H7 (cell line): ENCODE measurements around the gene MYCBP. TPM values are rescaled to one million over a fixed set of nuclear protein-coding genes. Genes with fewer than 3 reads are reported as not detected.

Source experiments
- DNase-seq: peaks from one replicate; pipeline ENCODE4 v3.0.0; 2012
- H3K27me3 ChIP-seq: 2 replicates; pipeline ENCODE4 v1.6.0; 2011; ENCODE audit warnings: mild to moderate bottlenecking, low read length; ENCODE audit not compliant: control insufficient read depth, insufficient read depth
- H3K36me3 ChIP-seq: replicated peaks from 2 replicates; pipeline ENCODE4 v1.5.1; 2011; ENCODE audit warnings: low read length; ENCODE audit not compliant: control insufficient read depth, insufficient read depth
- H3K4me3 ChIP-seq: 2 replicates; pipeline ENCODE4 v1.5.1; 2011; ENCODE audit warnings: low read depth, mild to moderate bottlenecking, control low read depth, low read length, moderate library complexity; ENCODE audit not compliant: insufficient read depth
- total RNA-seq: library from RNA; depleted of rRNA; stranded (reverse); fragments of >200 nt; shearing (Covaris generic); gene quantifications from 2 replicates; pipeline ENCODE4 v1.2.3, GENCODE V29; 2014

MYCBP gene
- total RNA-seq, 1 experiment from 2014 or later: 43.1 TPM

DNA sequence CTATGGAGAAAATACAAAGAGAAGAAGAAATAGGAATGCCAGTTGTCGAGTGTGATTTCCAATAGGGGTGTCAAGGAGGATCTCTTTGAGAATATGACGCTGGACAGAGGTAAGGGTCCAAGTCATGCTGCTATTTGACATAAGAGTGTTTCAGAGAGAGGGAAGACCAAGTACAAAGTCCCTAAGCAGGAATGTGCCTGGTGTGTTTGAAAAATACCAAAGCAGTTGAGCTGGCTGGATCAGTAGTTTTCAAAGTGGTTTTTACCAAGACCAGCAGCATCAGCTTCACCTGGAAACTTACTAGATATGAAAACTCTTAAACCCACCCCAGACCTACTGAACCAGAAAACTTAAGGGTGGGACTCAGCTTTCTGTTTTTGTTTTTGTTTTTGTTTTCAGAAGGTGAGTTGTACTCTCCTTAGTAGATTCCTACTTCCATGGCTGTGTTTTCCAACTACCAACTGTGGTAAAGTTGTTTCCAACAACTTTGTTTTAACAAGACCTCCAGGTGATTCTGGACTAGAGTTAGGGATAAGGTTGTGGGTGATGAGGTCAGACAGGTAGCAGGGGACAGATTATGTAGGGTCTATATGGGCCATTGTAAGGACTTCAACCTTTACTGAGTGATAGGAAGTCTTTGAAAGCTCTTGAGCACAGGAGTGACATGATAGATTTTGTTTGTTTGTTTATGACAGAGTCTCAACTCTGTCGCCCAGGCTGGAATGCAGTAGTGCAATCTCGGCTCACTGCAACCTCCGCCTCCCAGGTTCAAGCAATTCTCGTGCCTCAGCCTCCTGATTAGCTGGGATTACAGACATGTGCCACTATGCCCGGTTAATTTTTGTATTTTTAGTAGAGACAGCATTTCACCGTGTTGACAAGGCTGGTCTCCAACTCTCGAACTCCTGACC lies 15.5 kb upstream of the MYCBP start:
- Histone ChIP-seq H3K4me3 (no peak overlapping the region), H3K27me3 (peaks cover 1% of the 10 kb centered on the region; the same call in 1 of the 2 replicates), H3K36me3 (no peaks in the 10 kb centered on the region)
- no peak for DNase-seq

DNA sequence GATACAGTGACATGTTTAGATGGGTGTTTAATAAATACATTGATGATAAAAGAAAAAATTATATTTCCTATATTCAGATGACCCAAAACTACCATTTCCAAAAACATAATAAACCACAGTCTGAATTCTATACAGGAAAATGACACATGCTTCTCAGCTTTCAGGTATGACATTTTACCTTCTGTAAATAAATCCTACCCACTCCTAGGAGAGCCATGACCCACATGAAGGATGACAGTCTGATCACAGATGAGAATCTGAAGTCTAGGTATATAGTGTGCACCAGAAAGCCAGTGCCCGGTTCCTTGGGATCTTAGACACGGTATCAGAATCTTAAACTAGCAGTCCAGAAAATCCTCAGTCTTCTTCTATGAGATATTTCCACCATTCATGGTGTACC lies 11.9 kb upstream of the MYCBP start:
- no peaks in the 10 kb centered on the region for H3K36me3 ChIP-seq
- H3K27me3 ChIP-seq: peaks cover 1% of the 10 kb centered on the region; the same call in 1 of the 2 replicates
- no peak overlapping the region for H3K4me3 ChIP-seq
- DNase-seq: no peak

DNA sequence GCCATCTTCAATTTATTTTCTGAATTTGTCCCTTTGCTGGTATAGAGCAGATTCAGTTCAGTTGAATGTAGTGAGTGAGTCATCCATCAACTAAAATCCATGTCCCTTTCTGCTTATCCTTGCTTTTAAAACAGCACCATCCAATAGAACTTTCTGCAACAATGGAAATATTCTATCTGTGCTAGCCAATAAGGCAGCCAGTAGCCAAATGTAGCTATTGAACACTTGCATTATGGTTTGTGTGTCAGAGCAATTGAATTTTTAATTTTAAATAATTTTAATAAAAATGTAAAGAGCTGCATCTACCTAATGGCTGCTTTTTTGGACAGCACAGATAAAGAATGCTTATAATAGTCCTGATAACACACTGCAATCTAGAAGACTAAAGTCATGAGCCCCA lies 8.3 kb upstream of the MYCBP start, which contains the start of gene GJA9:
Gene GJA9, minus strand, starts transcription at position 101 of the 400 bp plus-strand sequence. CDS start 5,489 bp downstream, outside the sequence.
- no peak for DNase-seq
- no peak within 1 kb of the TSS for H3K4me3 ChIP-seq
- no peaks in the 10 kb centered on the region for H3K36me3 ChIP-seq
- no peaks in the 10 kb centered on the region; the same call in 1 of the 2 replicates for H3K27me3 ChIP-seq

DNA sequence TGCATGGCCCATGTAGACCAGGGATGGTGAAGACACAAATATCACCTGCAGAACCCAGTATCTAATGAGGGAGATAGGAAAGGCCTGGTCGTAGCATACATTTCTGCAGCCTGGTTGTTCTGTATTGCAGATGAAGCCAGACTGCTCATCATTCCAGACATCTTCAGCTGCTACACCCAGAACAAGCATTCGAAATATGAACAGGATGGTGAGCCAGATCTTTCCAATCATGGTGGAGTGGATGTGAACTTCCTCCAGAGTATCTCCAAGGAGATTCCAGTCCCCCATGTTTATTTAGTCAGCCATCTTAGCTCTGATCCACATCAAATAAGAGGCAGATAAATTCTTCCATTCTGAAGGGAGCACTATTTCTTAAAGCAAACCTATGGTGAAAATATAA lies 2.7 kb upstream of the MYCBP start:
- Histone ChIP-seq H3K4me3 (no peak overlapping the region), H3K36me3 (no peaks in the 10 kb centered on the region), H3K27me3 (no peaks in the 10 kb centered on the region)
- DNase-seq: no peak

DNA sequence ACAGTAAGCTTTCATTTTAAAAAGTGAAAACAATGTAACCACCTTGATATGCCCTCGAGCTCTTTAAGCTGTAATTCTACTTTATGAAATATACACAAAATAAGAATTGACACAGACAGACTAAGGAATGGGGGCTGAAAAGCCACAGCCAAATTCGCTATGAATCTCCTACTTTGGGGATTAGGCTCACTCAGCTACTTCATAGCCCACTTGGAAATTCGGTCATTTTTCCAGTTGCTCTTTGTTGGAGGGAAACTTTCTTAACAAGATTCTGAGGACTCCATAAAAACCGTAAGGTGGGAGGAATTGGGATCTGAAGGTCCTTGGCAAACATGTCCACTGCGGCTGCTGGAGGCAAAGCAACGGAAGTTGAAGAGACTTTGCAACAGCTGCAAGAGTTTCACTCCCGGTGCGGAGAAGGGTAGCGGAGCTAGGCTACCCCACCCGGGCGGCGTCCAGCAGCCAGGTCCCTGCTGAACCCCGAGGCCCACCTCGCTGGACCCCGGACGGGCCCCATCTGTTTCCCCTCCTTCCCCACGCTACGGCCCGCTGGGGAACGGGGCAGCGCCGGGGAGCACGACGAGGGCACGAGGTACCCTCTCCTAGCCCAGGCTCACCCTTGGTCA lies 634 bp downstream of the MYCBP start:
- peak overlapping the region; percentile 93 for H3K4me3 ChIP-seq
- H3K27me3 ChIP-seq: no peaks in the 10 kb centered on the region
- no peaks in the 10 kb centered on the region for H3K36me3 ChIP-seq
- DNase-seq: no peak

DNA sequence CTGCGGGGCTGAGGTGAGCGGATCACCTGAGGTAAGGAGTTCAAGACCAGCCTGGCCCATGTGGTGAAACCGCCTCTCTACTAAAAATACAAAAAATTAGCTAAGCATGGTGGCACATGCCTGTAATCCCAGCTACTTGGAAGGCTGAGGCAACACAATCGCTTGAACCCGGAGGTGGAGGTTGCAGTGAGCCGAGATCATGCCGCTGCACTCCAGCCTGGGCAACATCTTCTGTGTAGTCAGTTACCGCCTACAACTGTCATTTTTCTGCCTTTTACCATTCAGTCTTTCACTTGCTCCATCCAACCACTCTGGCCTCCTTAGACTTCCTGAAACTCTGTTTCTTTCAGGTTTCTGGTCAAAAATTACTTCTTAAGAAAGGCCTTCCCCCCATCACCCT lies 2.2 kb downstream of the MYCBP start:
- no peak for DNase-seq
- Histone ChIP-seq H3K4me3 (no peak overlapping the region), H3K36me3 (no peaks in the 10 kb centered on the region), H3K27me3 (no peaks in the 10 kb centered on the region)

DNA sequence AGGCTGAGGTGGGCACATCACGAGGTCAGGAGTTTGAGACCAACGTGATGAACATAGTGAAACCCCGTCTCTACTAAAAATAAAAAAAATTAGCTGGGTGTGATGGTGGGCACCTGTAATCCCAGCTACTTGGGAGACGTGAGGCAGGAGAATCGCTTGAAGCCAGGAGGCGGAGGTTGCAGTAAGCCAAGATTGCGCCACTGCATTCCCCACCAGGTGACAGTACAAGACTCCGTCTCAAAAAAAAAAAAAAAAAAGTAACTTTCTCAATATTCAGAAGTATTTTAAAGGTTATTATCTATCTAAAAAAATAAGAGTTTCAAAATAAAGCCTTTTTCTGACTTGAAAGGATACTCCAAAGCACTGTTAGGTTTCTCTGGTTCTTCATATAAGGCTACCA lies 5.9 kb downstream of the MYCBP start:
- peaks cover 5% of the 10 kb centered on the region; the same call in 1 of the 2 replicates for H3K36me3 ChIP-seq
- DNase-seq: no peak
- H3K4me3 ChIP-seq: no peak overlapping the region
- no peaks in the 10 kb centered on the region for H3K27me3 ChIP-seq

DNA sequence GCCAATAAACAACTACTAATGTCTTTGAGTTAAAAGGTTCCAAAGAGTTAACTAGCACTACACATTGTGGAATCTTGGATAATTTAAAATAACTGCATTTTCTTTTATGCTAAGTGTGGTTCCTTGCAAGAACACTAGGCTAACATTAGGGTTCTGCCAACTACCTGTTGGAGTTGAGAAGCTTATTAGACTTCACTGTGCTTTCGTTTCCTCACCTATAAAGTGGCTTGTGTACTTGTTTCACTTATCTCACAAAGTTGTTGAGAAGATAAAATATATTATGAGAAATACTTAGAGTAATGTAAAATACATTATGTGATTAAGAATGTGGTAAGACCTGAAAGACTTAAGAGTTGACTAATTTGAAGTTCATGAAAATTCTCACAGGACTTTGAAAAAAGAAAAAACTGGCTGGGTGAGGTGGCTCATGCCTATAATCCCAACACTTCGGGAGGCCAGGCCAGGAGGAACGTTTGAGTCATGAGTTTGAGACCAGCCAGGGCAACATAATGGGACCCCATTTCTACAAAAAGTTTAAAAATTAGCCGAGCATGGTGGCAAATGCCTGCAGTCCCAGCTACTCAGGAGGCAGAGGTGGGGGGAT lies 7.9 kb downstream of the MYCBP start:
- Histone ChIP-seq H3K27me3 (no peaks in the 10 kb centered on the region), H3K36me3 (peaks cover 5% of the 10 kb centered on the region; the same call in 1 of the 2 replicates), H3K4me3 (no peak overlapping the region)
- no peak for DNase-seq

DNA sequence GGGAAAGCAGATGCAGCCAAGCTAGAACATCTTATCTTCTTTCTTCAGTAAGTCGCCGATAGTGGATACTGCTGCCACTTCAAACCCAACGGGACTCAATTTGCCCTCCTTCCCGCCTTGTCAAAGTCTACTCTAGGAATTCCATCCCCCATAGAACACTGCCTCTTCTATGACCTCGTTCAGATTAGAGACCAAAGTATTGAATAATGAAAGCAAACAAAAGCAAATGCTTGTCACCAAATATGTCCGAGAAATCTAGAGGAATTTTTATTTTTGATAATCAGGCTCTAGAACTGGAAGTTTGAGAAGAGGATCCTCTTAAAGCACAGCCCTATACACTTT lies 12.7 kb downstream of the MYCBP start:
- Histone ChIP-seq H3K36me3 (peaks cover 11% of the 10 kb centered on the region), H3K27me3 (no peaks in the 10 kb centered on the region; the same call in 1 of the 2 replicates), H3K4me3 (peak overlapping the region; percentile 95)
- peak; percentile 56 for DNase-seq

DNA sequence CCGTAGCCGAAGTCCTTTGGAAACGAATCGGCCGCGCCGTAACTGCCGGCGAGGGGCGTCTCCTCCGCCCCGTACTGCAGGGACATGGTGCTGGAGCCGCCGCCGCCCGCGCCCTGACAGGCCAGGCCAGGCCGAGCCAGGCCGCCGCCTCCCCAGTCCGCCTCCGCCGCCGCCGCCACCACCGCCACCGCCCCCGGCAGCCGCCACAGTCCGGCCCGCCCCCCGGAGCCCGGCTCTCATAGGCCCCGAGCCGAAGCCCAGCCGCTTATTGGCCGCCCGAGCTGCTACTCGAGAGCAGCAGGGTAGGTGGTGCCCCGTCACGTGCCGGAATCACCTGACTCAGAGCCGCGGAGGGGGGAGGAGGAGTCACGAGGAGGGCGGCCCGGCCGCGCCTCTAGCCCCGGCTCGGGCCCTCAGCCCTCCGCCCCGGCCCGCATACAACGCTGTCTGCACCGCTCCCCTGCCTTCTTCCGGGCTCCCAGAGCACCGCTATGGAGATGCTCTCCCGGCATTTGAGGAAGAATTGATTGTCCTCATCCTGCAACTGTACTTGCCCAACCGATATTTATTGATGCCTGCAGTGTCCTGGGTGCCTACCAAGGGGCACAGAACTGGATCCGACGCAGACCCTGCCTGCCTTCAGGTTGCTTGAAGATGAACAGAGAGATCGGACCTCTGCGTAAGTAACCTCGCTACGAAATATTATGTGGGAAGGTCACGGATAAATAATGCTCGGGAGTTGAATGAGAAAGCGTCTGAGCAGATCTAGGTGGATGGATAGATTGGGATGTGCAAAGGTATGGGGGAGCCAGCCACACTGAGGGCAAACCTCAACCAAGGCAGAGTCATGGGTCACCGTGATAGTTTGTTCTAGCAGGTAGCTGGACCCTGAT lies 13.3 kb downstream of the MYCBP start, which contains the start of gene RRAGC:
Gene RRAGC, minus strand, starts transcription at position 212 of the 893 bp plus-strand sequence. Its CDS starts 126 bp downstream, at position 86.
- peak within 1 kb of the TSS; percentile 95 for H3K4me3 ChIP-seq
- peaks cover 13% of the 10 kb centered on the region for H3K36me3 ChIP-seq
- peak; percentile 100 for DNase-seq
- no peaks in the 10 kb centered on the region; the same call in 1 of the 2 replicates for H3K27me3 ChIP-seq

DNA sequence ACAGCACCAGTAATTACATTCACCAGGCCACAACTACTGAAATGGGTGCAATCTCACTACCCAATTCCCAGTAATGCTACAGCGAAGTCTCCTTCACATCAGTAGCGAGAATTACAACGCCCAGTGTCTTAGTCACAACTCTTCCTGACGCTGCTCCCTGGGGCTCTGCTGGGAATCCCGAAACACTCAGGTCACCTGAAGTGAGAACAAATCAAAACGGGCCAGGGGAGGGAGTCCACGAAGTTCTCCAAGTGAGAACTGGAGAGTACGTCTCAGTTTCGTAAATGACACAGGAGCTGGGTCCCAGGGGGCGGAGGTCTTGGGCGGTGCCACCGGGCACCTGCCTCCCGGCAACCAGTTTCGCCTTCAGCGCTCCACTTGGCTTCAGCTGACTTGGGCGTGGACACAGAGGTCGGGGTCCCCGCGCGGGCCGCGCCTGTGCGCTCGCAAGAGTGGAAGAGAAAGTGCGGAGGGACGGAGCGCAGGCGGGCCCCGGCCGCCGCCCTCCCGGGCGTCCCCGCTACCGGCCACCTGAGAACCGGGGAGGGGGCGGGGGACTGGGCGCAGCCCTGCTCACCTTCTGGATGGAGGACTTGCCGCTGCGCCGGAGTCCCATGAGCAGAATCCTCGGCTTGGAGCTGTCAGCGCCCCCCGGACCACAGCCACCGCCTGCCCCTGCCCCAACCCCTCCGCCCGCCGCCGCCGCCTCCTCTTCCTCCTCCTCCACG lies 14.2 kb downstream of the MYCBP start:
- H3K36me3 ChIP-seq: peaks cover 11% of the 10 kb centered on the region
- H3K27me3 ChIP-seq: no peaks in the 10 kb centered on the region; the same call in 1 of the 2 replicates
- DNase-seq: peak; percentile 82

DNA sequence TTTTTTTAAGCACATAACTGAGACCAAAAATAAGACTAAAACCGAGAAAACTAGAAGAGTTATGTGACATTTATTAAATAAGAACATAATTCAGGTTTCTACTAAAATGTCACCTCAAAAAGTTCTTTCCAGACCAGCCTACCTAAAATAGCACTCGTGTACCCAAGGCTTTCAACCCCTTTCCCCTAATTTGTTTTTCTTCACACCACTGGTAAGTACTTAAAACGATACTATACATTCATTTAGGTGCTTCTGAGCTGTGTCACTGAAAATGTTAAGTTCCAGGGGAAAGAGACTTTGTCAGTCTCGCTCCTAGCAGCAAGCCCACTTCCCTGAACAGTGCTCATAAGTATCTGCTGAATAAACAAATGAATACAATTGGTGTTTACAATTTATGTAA lies 20.4 kb downstream of the MYCBP start:
- peaks cover 8% of the 10 kb centered on the region for H3K36me3 ChIP-seq
- H3K4me3 ChIP-seq: no peak overlapping the region
- DNase-seq: no peak
- H3K27me3 ChIP-seq: no peaks in the 10 kb centered on the region

More for the DNA sequence above, 14.2 kb downstream of the MYCBP start:
- H3K4me3 ChIP-seq: peak overlapping the region; percentile 88

DNA sequence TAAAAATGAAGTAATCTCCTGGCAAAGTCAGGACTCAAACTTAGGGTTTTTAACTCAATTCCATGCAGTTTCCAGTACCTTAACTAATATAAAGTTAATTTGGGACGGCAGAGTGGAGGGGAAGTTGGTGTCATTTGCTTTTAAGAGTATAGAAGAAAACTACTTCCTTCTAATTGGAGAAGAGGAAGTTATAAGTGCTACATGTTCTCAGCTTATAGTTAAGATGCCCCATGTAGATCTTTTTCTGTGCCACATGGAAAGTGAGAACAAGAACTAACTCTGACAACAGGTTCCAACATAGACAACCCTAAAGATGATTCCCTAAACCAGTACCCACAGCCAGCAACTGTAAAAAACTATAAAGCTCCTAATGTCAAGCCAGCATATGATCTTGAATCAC lies 25.1 kb downstream of the MYCBP start:
- Histone ChIP-seq H3K27me3 (no peaks in the 10 kb centered on the region), H3K4me3 (no peak overlapping the region), H3K36me3 (no peaks in the 10 kb centered on the region; the same call in none of the 2 replicates)
- no peak for DNase-seq
